GM19023 (cell line): Measurements from ENCODE around the gene NEK2.
A peak's percentile ranks its signal among the peaks of the same experiment; 100 is the strongest.
"Not testable (repeated sequence)": the region's sequence is repeated elsewhere in the genome, so short reads cannot be mapped to it uniquely, and the experiment has no call there.

Experiments used
- ATAC-seq: cut with Tn5 transposase; IDR thresholded peaks from one replicate; pipeline ENCODE4 v1.9.1; 2021; ENCODE audit warnings: mild to moderate bottlenecking, moderate library complexity; ENCODE audit not compliant: unreplicated experiment

Gene NEK2

GRCh38 chr1:211695135-211695816 is 19.9 kb upstream of the NEK2 start:
- peak; percentile 44 for ATAC-seq

GRCh38 chr1:211693911-211694310 is 18.5 kb upstream of the NEK2 start:
- not testable (repeated sequence) for ATAC-seq

GRCh38 chr1:211688421-211688820 is 13.0 kb upstream of the NEK2 start:
- no peak for ATAC-seq

- no peak for ATAC-seq
These were observed 12.2 kb upstream of the NEK2 start for GRCh38 chr1:211687462-211688215.

GRCh38 chr1:211685823-211686222 is 10.4 kb upstream of the NEK2 start:
- no peak for ATAC-seq

GRCh38 chr1:211684791-211685190 is 9.4 kb upstream of the NEK2 start:
- no peak for ATAC-seq

- no peak for ATAC-seq
These were observed 8.9 kb upstream of the NEK2 start for GRCh38 chr1:211684331-211684730.

GRCh38 chr1:211683396-211684297 is 8.2 kb upstream of the NEK2 start:
- ATAC-seq = no peak

GRCh38 chr1:211682186-211682585 is 6.8 kb upstream of the NEK2 start:
- not testable (repeated sequence) for ATAC-seq

GRCh38 chr1:211680752-211681327 is 5.4 kb upstream of the NEK2 start:
- peak; percentile 76 for ATAC-seq

- ATAC-seq = no peak
These were observed 2.2 kb upstream of the NEK2 start for GRCh38 chr1:211677659-211678058.

GRCh38 chr1:211676761-211677160 is 1.3 kb upstream of the NEK2 start:
- no peak for ATAC-seq

GRCh38 chr1:211676106-211676583 is 724 bp upstream of the NEK2 start:
- ATAC-seq = no peak

GRCh38 chr1:211667065-211667617 is 8.3 kb downstream of the NEK2 start:
- no peak for ATAC-seq

GRCh38 chr1:211660718-211661222 is 14.7 kb downstream of the NEK2 start:
- no peak for ATAC-seq

GRCh38 chr1:211656728-211657127 is 18.7 kb downstream of the NEK2 start:
- ATAC-seq = no peak

- ATAC-seq = peak; percentile 85
These were observed 20.3 kb downstream of the NEK2 start for GRCh38 chr1:211654838-211655787.

- no peak for ATAC-seq
These were observed 21.4 kb downstream of the NEK2 start for GRCh38 chr1:211653959-211654496.

GRCh38 chr1:211653293-211653692 is 22.1 kb downstream of the NEK2 start:
- ATAC-seq = no peak
